Neural cell (in vitro differentiated cells): Measurements from ENCODE around the gene DACH1. TPM values are rescaled to one million over a fixed set of nuclear protein-coding genes. Genes with fewer than 3 reads are reported as not detected.

Source experiments
- H2AFZ ChIP-seq: fragments of 200-600, 300-800 bp; sonication (generic), shearing (Covaris generic); 2 replicates; pipeline ENCODE4 v1.6.0; 2014; ENCODE audit warnings: low read depth, mild to moderate bottlenecking, antibody characterized with exemption, low read length, moderate library complexity
- H3F3A ChIP-seq: fragments of 200-600 bp; shearing (Covaris generic); 2 replicates; pipeline ENCODE4 v1.6.1; 2016; ENCODE audit warnings: mild to moderate bottlenecking, moderate library complexity, mixed read lengths, antibody characterized with exemption, low read length; ENCODE audit not compliant: insufficient read depth, poor library complexity, severe bottlenecking
- H3K27ac ChIP-seq: fragments of 200-600, 300-800 bp; sonication (generic), shearing (Covaris generic); 2 replicates; pipeline ENCODE4 v1.5.1; 2014; ENCODE audit warnings: mild to moderate bottlenecking, low read length, moderate library complexity
- H3K27me3 ChIP-seq: fragments of 300-800, 200-600 bp; sonication (generic), shearing (Covaris generic); 2 replicates; pipeline ENCODE4 v1.6.0; 2014; ENCODE audit warnings: mild to moderate bottlenecking, low read depth, low read length, moderate library complexity; ENCODE audit not compliant: insufficient read depth
- H3K36me3 ChIP-seq: fragments of 300-800, 200-600 bp; sonication (generic), shearing (Covaris generic); 2 replicates; pipeline ENCODE4 v1.5.1; 2014; ENCODE audit warnings: mild to moderate bottlenecking, antibody characterized with exemption, low read length, moderate library complexity; ENCODE audit not compliant: insufficient read depth
- H3K4me2 ChIP-seq: fragments of 300-800, 200-600 bp; sonication (generic), shearing (Covaris generic); 2 replicates; pipeline ENCODE4 v1.6.0; 2014; ENCODE audit warnings: mild to moderate bottlenecking, low read length
- H3K4me3 ChIP-seq: fragments of 300-800, 200-600 bp; sonication (generic), shearing (Covaris generic); 2 replicates; pipeline ENCODE4 v1.5.1; 2014; ENCODE audit warnings: mild to moderate bottlenecking, low read length, moderate library complexity
- H3K79me2 ChIP-seq: fragments of 200-600 bp; shearing (Covaris generic); replicated peaks from 2 replicates; pipeline ENCODE4 v1.6.0; 2014; ENCODE audit warnings: mild to moderate bottlenecking, low read length, moderate library complexity; ENCODE audit not compliant: insufficient read depth
- H3K9ac ChIP-seq: fragments of 300-800, 200-600 bp; sonication (generic), shearing (Covaris generic); 2 replicates; pipeline ENCODE4 v1.6.1; 2016; ENCODE audit warnings: mild to moderate bottlenecking, low read length, mixed read lengths
- H3K9me2 ChIP-seq: fragments of 200-600 bp; shearing (Covaris generic); 2 replicates; pipeline ENCODE4 v1.6.1; 2016; ENCODE audit warnings: mild to moderate bottlenecking, low read length, mixed read lengths; ENCODE audit not compliant: insufficient read depth
- H3K9me3 ChIP-seq: fragments of 200-600, 300-800 bp; sonication (generic), shearing (Covaris generic); 2 replicates; pipeline ENCODE4 v1.6.1; 2016; ENCODE audit warnings: mild to moderate bottlenecking, mixed run types, low read length, moderate library complexity, mixed read lengths
- H4K20me1 ChIP-seq: fragments of 200-600 bp; shearing (Covaris generic); 2 replicates; pipeline ENCODE4 v1.6.1; 2016; ENCODE audit warnings: mild to moderate bottlenecking, mixed run types; ENCODE audit not compliant: insufficient read depth
- EP300 ChIP-seq: fragments of 450-650 bp; conservative IDR thresholded peaks from 2 replicates; pipeline ENCODE4 v1.6.1; 2014; ENCODE audit warnings: antibody characterized with exemption, mild to moderate bottlenecking, moderate library complexity; ENCODE audit not compliant: poor library complexity, severe bottlenecking
- EZH2 ChIP-seq: fragments of 200-600, 300-800 bp; shearing (Covaris generic), sonication (generic); IDR thresholded peaks from 2 replicates; pipeline ENCODE4 v1.6.1; 2014; ENCODE audit warnings: antibody characterized with exemption, low read length, borderline replicate concordance, mild to moderate bottlenecking; ENCODE audit not compliant: insufficient read depth, poor library complexity, severe bottlenecking
- MXI1 ChIP-seq: fragments of 450-650 bp; conservative IDR thresholded peaks from 2 replicates; pipeline ENCODE4 v1.6.1; 2014; ENCODE audit warnings: antibody characterized with exemption, mild to moderate bottlenecking; ENCODE audit not compliant: poor library complexity, severe bottlenecking
- POLR2AphosphoS5 ChIP-seq: IDR thresholded peaks from 2 replicates; pipeline ENCODE4 v1.6.1; 2012
- RAD21 ChIP-seq: fragments of 450-650 bp; conservative IDR thresholded peaks from 2 replicates; pipeline ENCODE4 v1.6.1; 2014; ENCODE audit warnings: antibody characterized with exemption, mild to moderate bottlenecking, moderate library complexity
- SMC3 ChIP-seq: fragments of 450-650 bp; conservative IDR thresholded peaks from 2 replicates; pipeline ENCODE4 v1.6.1; 2014; ENCODE audit warnings: antibody characterized with exemption, mild to moderate bottlenecking, moderate library complexity; ENCODE audit not compliant: poor library complexity
- TAF1 ChIP-seq: IDR thresholded peaks from 2 replicates; pipeline ENCODE4 v1.6.1; 2012; ENCODE audit warnings: low read depth
- polyA plus RNA-seq: library from polyadenylated mRNA; depleted of rRNA; stranded (reverse); fragments of >200 nt; gene quantifications from 2 replicates; pipeline ENCODE4 v1.2.3, GENCODE V29; 2014
- TF ChIP-seq, protein P1 (sequence below): IDR thresholded peaks from 2 replicates; pipeline ENCODE4 v1.6.1; 2012; ENCODE audit warnings: borderline replicate concordance
- TF ChIP-seq, protein P2 (sequence below): fragments of 450-650 bp; IDR thresholded peaks from 2 replicates; pipeline ENCODE4 v1.5.1; 2014; ENCODE audit warnings: antibody characterized with exemption, mild to moderate bottlenecking, moderate library complexity; ENCODE audit not compliant: poor library complexity, severe bottlenecking

DACH1 gene
- polyA plus RNA-seq, 1 donor from 2014 or later: 20.0 TPM

DNA sequence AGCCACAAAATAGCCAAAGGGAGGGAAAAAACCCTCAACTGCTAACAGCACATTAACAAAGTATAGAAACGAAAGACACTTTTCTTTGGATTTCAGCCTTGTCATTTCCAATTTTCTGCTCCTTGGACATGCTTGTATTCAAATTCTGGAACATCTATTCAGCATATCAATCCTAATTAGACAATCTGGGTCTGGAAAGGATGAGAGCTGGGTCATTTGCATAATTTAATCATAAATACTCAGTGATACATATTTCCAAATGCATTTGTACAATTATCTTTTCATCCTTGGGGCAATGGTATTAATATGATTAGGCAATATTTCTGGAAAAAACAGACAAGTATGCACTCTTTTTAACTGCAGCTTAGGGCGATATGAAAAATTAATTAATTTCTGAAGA, 14.3 kb downstream of the DACH1 start:
- peaks cover 6% of the 10 kb centered on the region for H3K79me2 ChIP-seq
- H3K27ac ChIP-seq: no peak overlapping the region
- no peaks in the 10 kb centered on the region for H4K20me1 ChIP-seq
- no peak overlapping the region for H3K4me2 ChIP-seq
- TF ChIP-seq POLR2AphosphoS5 (no peak), EP300 (no peak), RAD21 (no peak), MXI1 (no peak), SMC3 (no peak), TAF1 (no peak), EZH2 (no peak)
- TF ChIP-seq, protein P1, sequence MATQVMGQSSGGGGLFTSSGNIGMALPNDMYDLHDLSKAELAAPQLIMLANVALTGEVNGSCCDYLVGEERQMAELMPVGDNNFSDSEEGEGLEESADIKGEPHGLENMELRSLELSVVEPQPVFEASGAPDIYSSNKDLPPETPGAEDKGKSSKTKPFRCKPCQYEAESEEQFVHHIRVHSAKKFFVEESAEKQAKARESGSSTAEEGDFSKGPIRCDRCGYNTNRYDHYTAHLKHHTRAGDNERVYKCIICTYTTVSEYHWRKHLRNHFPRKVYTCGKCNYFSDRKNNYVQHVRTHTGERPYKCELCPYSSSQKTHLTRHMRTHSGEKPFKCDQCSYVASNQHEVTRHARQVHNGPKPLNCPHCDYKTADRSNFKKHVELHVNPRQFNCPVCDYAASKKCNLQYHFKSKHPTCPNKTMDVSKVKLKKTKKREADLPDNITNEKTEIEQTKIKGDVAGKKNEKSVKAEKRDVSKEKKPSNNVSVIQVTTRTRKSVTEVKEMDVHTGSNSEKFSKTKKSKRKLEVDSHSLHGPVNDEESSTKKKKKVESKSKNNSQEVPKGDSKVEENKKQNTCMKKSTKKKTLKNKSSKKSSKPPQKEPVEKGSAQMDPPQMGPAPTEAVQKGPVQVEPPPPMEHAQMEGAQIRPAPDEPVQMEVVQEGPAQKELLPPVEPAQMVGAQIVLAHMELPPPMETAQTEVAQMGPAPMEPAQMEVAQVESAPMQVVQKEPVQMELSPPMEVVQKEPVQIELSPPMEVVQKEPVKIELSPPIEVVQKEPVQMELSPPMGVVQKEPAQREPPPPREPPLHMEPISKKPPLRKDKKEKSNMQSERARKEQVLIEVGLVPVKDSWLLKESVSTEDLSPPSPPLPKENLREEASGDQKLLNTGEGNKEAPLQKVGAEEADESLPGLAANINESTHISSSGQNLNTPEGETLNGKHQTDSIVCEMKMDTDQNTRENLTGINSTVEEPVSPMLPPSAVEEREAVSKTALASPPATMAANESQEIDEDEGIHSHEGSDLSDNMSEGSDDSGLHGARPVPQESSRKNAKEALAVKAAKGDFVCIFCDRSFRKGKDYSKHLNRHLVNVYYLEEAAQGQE: no peak
- TF ChIP-seq, protein P2, sequence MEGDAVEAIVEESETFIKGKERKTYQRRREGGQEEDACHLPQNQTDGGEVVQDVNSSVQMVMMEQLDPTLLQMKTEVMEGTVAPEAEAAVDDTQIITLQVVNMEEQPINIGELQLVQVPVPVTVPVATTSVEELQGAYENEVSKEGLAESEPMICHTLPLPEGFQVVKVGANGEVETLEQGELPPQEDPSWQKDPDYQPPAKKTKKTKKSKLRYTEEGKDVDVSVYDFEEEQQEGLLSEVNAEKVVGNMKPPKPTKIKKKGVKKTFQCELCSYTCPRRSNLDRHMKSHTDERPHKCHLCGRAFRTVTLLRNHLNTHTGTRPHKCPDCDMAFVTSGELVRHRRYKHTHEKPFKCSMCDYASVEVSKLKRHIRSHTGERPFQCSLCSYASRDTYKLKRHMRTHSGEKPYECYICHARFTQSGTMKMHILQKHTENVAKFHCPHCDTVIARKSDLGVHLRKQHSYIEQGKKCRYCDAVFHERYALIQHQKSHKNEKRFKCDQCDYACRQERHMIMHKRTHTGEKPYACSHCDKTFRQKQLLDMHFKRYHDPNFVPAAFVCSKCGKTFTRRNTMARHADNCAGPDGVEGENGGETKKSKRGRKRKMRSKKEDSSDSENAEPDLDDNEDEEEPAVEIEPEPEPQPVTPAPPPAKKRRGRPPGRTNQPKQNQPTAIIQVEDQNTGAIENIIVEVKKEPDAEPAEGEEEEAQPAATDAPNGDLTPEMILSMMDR: no peak
- H3F3A ChIP-seq: no peaks in the 10 kb centered on the region
- H3K9me2 ChIP-seq: no peaks in the 10 kb centered on the region
- H3K9ac ChIP-seq: no peak overlapping the region
- H2AFZ ChIP-seq: no peak overlapping the region
- H3K27me3 ChIP-seq: no peaks in the 10 kb centered on the region
- no peaks in the 10 kb centered on the region for H3K36me3 ChIP-seq
- H3K4me3 ChIP-seq: no peak overlapping the region
- H3K9me3 ChIP-seq: no peaks in the 10 kb centered on the region

DNA sequence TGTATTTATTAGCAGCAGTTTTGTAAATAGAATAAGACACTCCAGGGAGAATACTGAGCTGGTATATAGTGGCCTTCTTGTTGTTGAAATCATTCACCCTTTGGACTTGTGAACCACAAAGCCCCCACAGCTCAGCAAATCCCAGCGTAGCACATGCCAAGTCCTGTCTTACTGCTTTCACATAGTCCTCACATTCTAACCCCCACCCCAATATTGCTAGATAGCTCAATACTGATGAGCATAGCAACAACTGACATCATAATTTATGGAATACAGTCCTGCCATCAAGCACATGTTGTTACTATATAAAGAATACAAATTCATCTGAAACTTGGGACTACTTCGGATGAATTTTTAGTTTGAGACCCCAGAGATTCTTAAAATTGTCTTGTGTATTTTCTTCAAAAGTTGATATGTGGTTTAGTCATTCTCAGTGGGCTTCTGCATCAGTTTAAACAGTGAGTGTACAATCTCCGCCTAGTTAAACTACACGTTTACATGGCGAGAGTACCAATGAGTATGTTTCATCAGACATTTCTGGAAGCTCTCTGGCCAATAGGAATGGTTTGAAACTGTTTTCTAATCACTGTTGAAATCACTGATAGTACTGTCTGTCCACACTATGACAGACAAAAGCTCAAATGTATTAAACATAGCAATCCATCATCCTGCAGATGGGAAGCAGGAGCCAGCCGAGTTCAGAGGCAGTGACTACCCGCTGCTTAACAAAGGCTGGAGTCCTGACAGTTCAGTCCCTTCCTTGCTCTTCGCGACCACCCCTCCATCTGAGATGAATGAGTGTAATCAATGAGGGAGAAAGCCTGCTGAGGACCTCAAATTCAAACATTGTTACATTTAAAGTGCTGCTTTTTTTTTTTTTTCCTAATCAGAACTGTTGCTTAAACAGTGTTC, 15.2 kb downstream of the DACH1 start:
- no peaks in the 10 kb centered on the region for H3K9me2 ChIP-seq
- H3K36me3 ChIP-seq: no peaks in the 10 kb centered on the region
- peaks cover 4% of the 10 kb centered on the region for H3K79me2 ChIP-seq
- H4K20me1 ChIP-seq: no peaks in the 10 kb centered on the region
- no peak overlapping the region for H3K9ac ChIP-seq
- no peak overlapping the region for H3K27ac ChIP-seq
- TF ChIP-seq EP300 (no peak), TAF1 (no peak), EZH2 (no peak), SMC3 (no peak), POLR2AphosphoS5 (no peak), RAD21 (no peak), MXI1 (no peak)
- TF ChIP-seq, protein P2: no peak
- TF ChIP-seq, protein P1: no peak
- no peaks in the 10 kb centered on the region for H3K9me3 ChIP-seq
- no peak overlapping the region for H2AFZ ChIP-seq
- H3F3A ChIP-seq: no peaks in the 10 kb centered on the region
- no peak overlapping the region for H3K4me2 ChIP-seq
- H3K4me3 ChIP-seq: no peak overlapping the region
- no peaks in the 10 kb centered on the region for H3K27me3 ChIP-seq
